Measurements from ENCODE around the gene CILP.

Gene CILP

DNA sequence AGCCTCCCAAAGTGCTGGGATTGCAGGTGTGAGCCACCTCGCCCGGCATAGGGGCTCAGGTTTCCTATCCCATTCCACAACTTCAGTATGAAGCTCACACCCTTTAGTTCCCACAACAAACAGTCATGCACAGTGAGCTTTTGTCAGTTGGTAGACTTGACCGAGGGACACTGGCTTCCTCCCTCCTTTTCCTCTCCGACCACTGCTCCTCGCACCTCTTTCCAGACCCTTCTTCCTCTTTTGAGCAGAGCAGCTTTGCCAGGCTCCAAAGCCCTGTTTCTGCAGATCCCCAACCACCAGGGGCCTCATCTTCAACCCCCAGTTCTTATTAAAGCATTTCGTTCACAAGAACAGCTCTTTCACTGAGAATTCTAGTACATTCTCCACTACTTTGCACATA is 12.7 kb upstream of the CILP start:
- TF ChIP-seq CTCF (IDR thresholded peaks at IDR 0.05; ENCODE audit: borderline replicate concordance, control extremely low read depth, extremely low read depth, insufficient read depth, missing control alignments): no peak
- in situ Hi-C loops (cut with MboI; ENCODE audit: low sequenced_read_pairs, unreplicated experiment): no loop called here
- DNase-seq (ENCODE audit: low spot score): no peak

GRCh38 chr15:65222891-65223290 is 11.6 kb upstream of the CILP start:
- no peak for TF ChIP-seq CTCF (IDR thresholded peaks at IDR 0.05; ENCODE audit: borderline replicate concordance, control extremely low read depth, extremely low read depth, insufficient read depth, missing control alignments)
- DNase-seq (ENCODE audit: low spot score): no peak
- in situ Hi-C loops (cut with MboI; ENCODE audit: low sequenced_read_pairs, unreplicated experiment): no loop called here

DNA sequence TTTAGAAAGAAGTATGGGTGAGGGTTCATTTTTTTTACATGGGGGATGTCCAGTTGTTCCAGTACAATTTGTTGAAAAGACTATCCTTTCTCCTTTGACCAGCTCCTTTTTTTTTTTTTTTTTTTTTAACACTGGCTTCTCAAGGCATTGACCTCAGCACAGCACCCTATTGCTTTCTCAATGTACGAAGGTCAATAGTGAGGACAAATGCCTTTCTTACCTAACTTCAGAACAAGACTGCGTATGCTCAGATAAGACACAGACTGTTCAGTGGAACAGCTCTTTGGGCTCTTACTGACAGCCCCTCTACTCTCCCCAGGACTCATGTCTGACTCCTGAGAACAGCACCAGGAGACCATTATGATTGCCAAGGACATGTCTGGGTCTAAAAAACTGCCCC is 10.4 kb upstream of the CILP start:
- DNase-seq (ENCODE audit: low spot score): no peak
- no peak for TF ChIP-seq CTCF (IDR thresholded peaks at IDR 0.05; ENCODE audit: borderline replicate concordance, control extremely low read depth, extremely low read depth, insufficient read depth, missing control alignments)
- in situ Hi-C loops (cut with MboI; ENCODE audit: low sequenced_read_pairs, unreplicated experiment): no loop called here

GRCh38 chr15:65219137-65219536 is 7.9 kb upstream of the CILP start:
- TF ChIP-seq CTCF (IDR thresholded peaks at IDR 0.05; ENCODE audit: borderline replicate concordance, control extremely low read depth, extremely low read depth, insufficient read depth, missing control alignments): no peak
- no peak for DNase-seq (ENCODE audit: low spot score)
- in situ Hi-C loops (cut with MboI; ENCODE audit: low sequenced_read_pairs, unreplicated experiment): no loop called here

DNA sequence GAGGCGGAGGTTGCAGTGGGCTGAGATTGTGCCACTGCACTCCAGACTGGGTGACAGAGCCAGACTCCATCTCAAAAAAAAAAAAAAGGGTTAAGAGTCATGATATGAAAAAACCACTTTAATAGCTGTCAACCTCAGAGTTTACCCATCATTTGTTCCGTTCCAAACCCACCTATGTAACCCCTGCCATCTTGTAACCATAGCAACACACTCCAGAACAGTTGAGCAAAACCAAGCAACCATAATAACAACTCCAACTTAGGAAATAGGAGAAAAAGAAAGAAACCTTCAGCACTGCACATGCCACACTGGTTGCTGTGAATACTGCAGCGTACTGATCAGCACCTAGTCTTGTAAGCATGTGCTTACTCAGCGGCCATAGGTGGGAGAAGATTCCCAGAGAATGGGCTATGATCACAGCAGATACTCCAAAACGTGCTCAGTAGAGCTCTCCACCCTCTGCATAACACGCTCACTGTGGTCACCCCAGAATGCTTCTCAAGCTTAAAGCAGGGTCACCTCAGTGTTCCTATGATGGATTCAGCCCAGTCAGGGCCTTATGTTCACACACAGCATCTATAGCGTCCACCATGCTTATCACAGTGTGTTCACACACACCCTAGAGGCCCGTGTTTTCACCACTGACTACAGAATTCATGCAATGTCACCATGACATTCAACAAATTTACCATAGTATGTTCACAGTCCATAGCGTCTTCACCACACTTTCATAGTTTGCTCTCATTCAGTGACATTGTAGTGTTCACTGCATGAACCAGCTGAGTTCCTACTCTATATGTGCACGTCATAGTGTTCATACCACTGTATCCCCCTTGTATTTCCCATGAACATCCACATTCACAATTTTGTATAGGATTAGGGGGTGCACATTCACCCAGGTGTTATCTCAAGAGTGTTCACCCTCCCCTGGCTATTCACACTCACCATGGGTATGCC is 6.5 kb upstream of the CILP start:
- no peak for DNase-seq (ENCODE audit: low spot score)
- no peak for TF ChIP-seq CTCF (IDR thresholded peaks at IDR 0.05; ENCODE audit: borderline replicate concordance, control extremely low read depth, extremely low read depth, insufficient read depth, missing control alignments)
- in situ Hi-C loops (cut with MboI; ENCODE audit: low sequenced_read_pairs, unreplicated experiment): no loop called here

- TF ChIP-seq CTCF (IDR thresholded peaks at IDR 0.05; ENCODE audit: borderline replicate concordance, control extremely low read depth, extremely low read depth, insufficient read depth, missing control alignments): no peak
- in situ Hi-C loops (cut with MboI; ENCODE audit: low sequenced_read_pairs, unreplicated experiment): no loop called here
- DNase-seq (ENCODE audit: low spot score): no peak
Measured at GRCh38 chr15:65215496-65215895, 4.2 kb upstream of the CILP start.

All from GM13976 (cell line).